ENCODE results near the gene GALNTL6.

GALNTL6 gene

DNA sequence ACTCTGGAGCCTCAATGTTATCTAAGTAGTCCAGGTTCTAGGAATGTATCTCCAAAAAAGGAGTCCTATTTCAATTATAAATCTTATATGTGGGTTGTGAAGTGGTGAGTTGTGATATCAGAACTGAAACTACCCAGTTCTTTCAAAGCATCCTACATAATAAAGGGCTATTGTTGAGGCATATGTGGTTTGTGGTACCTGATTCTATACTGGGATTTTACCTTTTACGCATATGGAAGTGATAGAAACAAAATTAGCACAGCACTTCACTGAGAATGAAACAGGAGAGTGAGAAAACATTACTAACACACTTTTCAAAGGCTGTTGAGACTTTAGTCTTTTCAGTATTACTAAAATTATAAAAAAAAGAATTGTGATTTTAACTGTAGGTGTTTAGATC is 937.7 kb downstream of the GALNTL6 start:
- H3K79me1 ChIP-seq (replicated peaks; ENCODE audit: low read length, poor library complexity, severe bottlenecking) = no peaks in the 10 kb centered on the region
- no peak for DNase-seq
- H3K27me3 ChIP-seq (ENCODE audit: control insufficient read depth in 1 of 2, insufficient read depth in 1 of 2, low read length in 2 of 2) = no peaks in the 10 kb centered on the region
- H3K4ac ChIP-seq (ENCODE audit: low read depth in 1 of 2, low read length in 2 of 2) = no peak overlapping the region
- no peaks in the 10 kb centered on the region for H3K4me1 ChIP-seq (ENCODE audit: control insufficient read depth, insufficient read depth, low read depth, low read length)
- H3K9me3 ChIP-seq (ENCODE audit: control insufficient read depth, low read length) = no peaks in the 10 kb centered on the region
- no CpG with 5 or more reads among the region's 1 CpG for WGBS
- H3K27ac ChIP-seq (ENCODE audit: low read length, poor library complexity, severe bottlenecking) = no peak overlapping the region
- no peak overlapping the region for H4K8ac ChIP-seq (ENCODE audit: low read length)
- H2BK15ac ChIP-seq (ENCODE audit: low read depth, poor library complexity, severe bottlenecking) = no peak overlapping the region
- H2BK5ac ChIP-seq (ENCODE audit: low read depth, low read length, poor library complexity, severe bottlenecking) = no peak overlapping the region
- H2BK120ac ChIP-seq (ENCODE audit: low read depth, low read length) = no peak overlapping the region
- no peak overlapping the region for H3K4me3 ChIP-seq (ENCODE audit: insufficient read depth in 1 of 2, low read depth in 1 of 2, low read length in 2 of 2)
- no peak overlapping the region for H2AFZ ChIP-seq (ENCODE audit: low read depth, low read length)
- H3K23ac ChIP-seq (ENCODE audit: low read length in 2 of 2) = no peak overlapping the region
- no peak overlapping the region for H2AK5ac ChIP-seq (ENCODE audit: low read length, severe bottlenecking)
- H3K18ac ChIP-seq (ENCODE audit: low read depth in 1 of 2, low read length in 2 of 2) = no peak overlapping the region
- H3K36me3 ChIP-seq (ENCODE audit: control insufficient read depth in 1 of 2, insufficient read depth in 2 of 2, low read depth in 1 of 2, low read length in 2 of 2) = no peaks in the 10 kb centered on the region
- H3K4me2 ChIP-seq (ENCODE audit: low read length, poor library complexity, severe bottlenecking) = no peak overlapping the region
- H3K14ac ChIP-seq (ENCODE audit: low read length in 2 of 2) = no peak overlapping the region
- H2BK12ac ChIP-seq (ENCODE audit: low read length in 2 of 2) = no peak overlapping the region
- no peak overlapping the region for H4K91ac ChIP-seq (ENCODE audit: low read length)
- H3K9ac ChIP-seq (ENCODE audit: low read length) = no peak overlapping the region

DNA sequence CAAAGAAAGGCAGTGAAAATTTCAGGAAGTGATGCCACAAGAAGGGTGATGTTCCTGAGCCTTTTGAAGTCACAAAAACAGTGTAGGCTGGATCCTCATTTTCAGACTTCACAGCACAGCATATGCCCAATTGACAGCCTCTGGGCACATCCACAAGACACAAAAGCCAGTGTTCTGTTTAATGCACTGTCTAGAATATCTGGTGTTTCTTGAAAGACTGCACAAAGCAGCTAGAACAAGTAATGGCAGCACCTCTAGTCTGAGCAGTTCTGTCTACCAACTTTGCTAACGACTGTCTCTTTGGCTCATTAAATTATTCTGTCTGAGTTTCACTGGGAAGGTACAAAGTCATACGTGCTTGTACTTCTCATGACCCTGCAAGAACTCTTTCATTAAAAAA is 938.3 kb downstream of the GALNTL6 start:
- Histone ChIP-seq H4K91ac (ENCODE audit: low read length) (no peak overlapping the region), H3K36me3 (ENCODE audit: control insufficient read depth in 1 of 2, insufficient read depth in 2 of 2, low read depth in 1 of 2, low read length in 2 of 2) (no peaks in the 10 kb centered on the region), H3K4me3 (ENCODE audit: insufficient read depth in 1 of 2, low read depth in 1 of 2, low read length in 2 of 2) (no peak overlapping the region), H2BK120ac (ENCODE audit: low read depth, low read length) (no peak overlapping the region), H3K27ac (ENCODE audit: low read length, poor library complexity, severe bottlenecking) (no peak overlapping the region), H3K9me3 (ENCODE audit: control insufficient read depth, low read length) (no peaks in the 10 kb centered on the region), H2BK12ac (ENCODE audit: low read length in 2 of 2) (no peak overlapping the region), H3K4me2 (ENCODE audit: low read length, poor library complexity, severe bottlenecking) (no peak overlapping the region), H2AFZ (ENCODE audit: low read depth, low read length) (no peak overlapping the region), H3K27me3 (ENCODE audit: control insufficient read depth in 1 of 2, insufficient read depth in 1 of 2, low read length in 2 of 2) (no peaks in the 10 kb centered on the region), H3K4ac (ENCODE audit: low read depth in 1 of 2, low read length in 2 of 2) (no peak overlapping the region), H3K23ac (ENCODE audit: low read length in 2 of 2) (no peak overlapping the region), H4K8ac (ENCODE audit: low read length) (no peak overlapping the region), H3K79me1 (replicated peaks; ENCODE audit: low read length, poor library complexity, severe bottlenecking) (no peaks in the 10 kb centered on the region), H3K4me1 (ENCODE audit: control insufficient read depth, insufficient read depth, low read depth, low read length) (no peaks in the 10 kb centered on the region), H3K9ac (ENCODE audit: low read length) (no peak overlapping the region), H3K18ac (ENCODE audit: low read depth in 1 of 2, low read length in 2 of 2) (no peak overlapping the region), H2BK15ac (ENCODE audit: low read depth, poor library complexity, severe bottlenecking) (no peak overlapping the region), H2AK5ac (ENCODE audit: low read length, severe bottlenecking) (no peak overlapping the region), H3K14ac (ENCODE audit: low read length in 2 of 2) (no peak overlapping the region), H2BK5ac (ENCODE audit: low read depth, low read length, poor library complexity, severe bottlenecking) (no peak overlapping the region)
- 92% methylated on average over 1 of the region's 2 CpGs for WGBS
- no peak for DNase-seq

DNA sequence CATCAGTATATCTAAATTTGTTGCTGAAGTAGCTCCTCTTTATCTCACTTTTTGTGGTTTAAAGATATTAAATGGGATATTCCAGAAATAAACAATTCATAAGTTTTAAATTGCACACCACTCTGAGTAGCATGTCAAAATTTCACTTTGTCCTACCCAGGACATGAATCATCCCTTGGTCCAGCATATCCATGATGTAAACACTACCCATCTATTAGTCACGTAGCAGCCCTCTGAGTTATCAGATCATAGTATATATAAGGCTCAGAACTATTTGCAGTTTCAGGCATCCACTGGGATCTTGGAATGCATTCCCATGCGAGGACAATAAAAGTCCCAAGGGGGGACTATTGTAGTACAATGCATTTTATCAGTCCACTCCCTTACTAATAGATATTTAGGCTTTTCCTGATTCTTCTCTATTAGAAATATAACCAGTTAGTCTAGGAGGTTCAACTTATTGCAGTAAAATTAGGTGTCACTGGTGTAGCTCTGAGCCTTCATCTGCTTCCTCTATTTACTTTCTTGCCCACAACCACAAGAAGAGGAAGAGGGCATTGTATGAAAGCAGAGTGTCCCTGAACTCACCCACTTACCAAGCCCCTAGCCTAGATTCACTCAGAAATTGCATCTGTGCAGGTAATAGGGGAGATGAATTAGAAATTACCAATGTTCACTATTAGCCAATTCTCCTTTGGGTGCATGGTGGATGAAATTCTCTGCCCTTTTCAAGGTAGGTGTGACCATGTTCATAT is 945.6 kb downstream of the GALNTL6 start:
- WGBS = no CpG with 5 or more reads among the region's 2 CpGs
- Histone ChIP-seq H4K91ac (ENCODE audit: low read length) (no peak overlapping the region), H4K8ac (ENCODE audit: low read length) (no peak overlapping the region), H2BK15ac (ENCODE audit: low read depth, poor library complexity, severe bottlenecking) (no peak overlapping the region), H3K4me2 (ENCODE audit: low read length, poor library complexity, severe bottlenecking) (no peak overlapping the region), H3K18ac (ENCODE audit: low read depth in 1 of 2, low read length in 2 of 2) (no peak overlapping the region), H3K4me3 (ENCODE audit: insufficient read depth in 1 of 2, low read depth in 1 of 2, low read length in 2 of 2) (no peak overlapping the region), H3K79me1 (replicated peaks; ENCODE audit: low read length, poor library complexity, severe bottlenecking) (no peaks in the 10 kb centered on the region), H3K27ac (ENCODE audit: low read length, poor library complexity, severe bottlenecking) (no peak overlapping the region), H2BK120ac (ENCODE audit: low read depth, low read length) (no peak overlapping the region), H2BK5ac (ENCODE audit: low read depth, low read length, poor library complexity, severe bottlenecking) (no peak overlapping the region), H3K4me1 (ENCODE audit: control insufficient read depth, insufficient read depth, low read depth, low read length) (no peaks in the 10 kb centered on the region), H3K14ac (ENCODE audit: low read length in 2 of 2) (no peak overlapping the region), H2BK12ac (ENCODE audit: low read length in 2 of 2) (no peak overlapping the region), H2AK5ac (ENCODE audit: low read length, severe bottlenecking) (no peak overlapping the region), H3K9ac (ENCODE audit: low read length) (no peak overlapping the region), H3K27me3 (ENCODE audit: control insufficient read depth in 1 of 2, insufficient read depth in 1 of 2, low read length in 2 of 2) (no peaks in the 10 kb centered on the region), H3K9me3 (ENCODE audit: control insufficient read depth, low read length) (no peaks in the 10 kb centered on the region), H3K4ac (ENCODE audit: low read depth in 1 of 2, low read length in 2 of 2) (no peak overlapping the region), H3K36me3 (ENCODE audit: control insufficient read depth in 1 of 2, insufficient read depth in 2 of 2, low read depth in 1 of 2, low read length in 2 of 2) (no peaks in the 10 kb centered on the region), H2AFZ (ENCODE audit: low read depth, low read length) (no peak overlapping the region), H3K23ac (ENCODE audit: low read length in 2 of 2) (no peak overlapping the region)
- peak; percentile 74 for DNase-seq

GRCh38 chr4:172760512-172760911 is 947.3 kb downstream of the GALNTL6 start:
- Histone ChIP-seq H3K9ac (ENCODE audit: low read length) (no peak overlapping the region), H3K4ac (ENCODE audit: low read depth in 1 of 2, low read length in 2 of 2) (no peak overlapping the region), H2AK5ac (ENCODE audit: low read length, severe bottlenecking) (no peak overlapping the region), H2BK15ac (ENCODE audit: low read depth, poor library complexity, severe bottlenecking) (no peak overlapping the region), H2BK5ac (ENCODE audit: low read depth, low read length, poor library complexity, severe bottlenecking) (no peak overlapping the region), H3K9me3 (ENCODE audit: control insufficient read depth, low read length) (no peaks in the 10 kb centered on the region), H3K18ac (ENCODE audit: low read depth in 1 of 2, low read length in 2 of 2) (no peak overlapping the region), H2AFZ (ENCODE audit: low read depth, low read length) (no peak overlapping the region), H2BK120ac (ENCODE audit: low read depth, low read length) (no peak overlapping the region), H3K23ac (ENCODE audit: low read length in 2 of 2) (no peak overlapping the region), H3K4me2 (ENCODE audit: low read length, poor library complexity, severe bottlenecking) (no peak overlapping the region), H3K79me1 (replicated peaks; ENCODE audit: low read length, poor library complexity, severe bottlenecking) (no peaks in the 10 kb centered on the region), H3K4me1 (ENCODE audit: control insufficient read depth, insufficient read depth, low read depth, low read length) (no peaks in the 10 kb centered on the region), H2BK12ac (ENCODE audit: low read length in 2 of 2) (no peak overlapping the region), H4K91ac (ENCODE audit: low read length) (no peak overlapping the region), H3K14ac (ENCODE audit: low read length in 2 of 2) (peak overlapping the region in 1 of 2 experiments; percentile 78), H3K4me3 (ENCODE audit: insufficient read depth in 1 of 2, low read depth in 1 of 2, low read length in 2 of 2) (no peak overlapping the region), H4K8ac (ENCODE audit: low read length) (no peak overlapping the region), H3K27me3 (ENCODE audit: control insufficient read depth in 1 of 2, insufficient read depth in 1 of 2, low read length in 2 of 2) (no peaks in the 10 kb centered on the region), H3K36me3 (ENCODE audit: control insufficient read depth in 1 of 2, insufficient read depth in 2 of 2, low read depth in 1 of 2, low read length in 2 of 2) (no peaks in the 10 kb centered on the region), H3K27ac (ENCODE audit: low read length, poor library complexity, severe bottlenecking) (no peak overlapping the region)
- 95% methylated on average over 6 of the region's 6 CpGs for WGBS
- DNase-seq = no peak
